Skin epidermis (tissue), 12 donors: ENCODE data around the gene SPCS2.
A peak's percentile ranks its signal among the peaks of the same experiment; 100 is the strongest.

Experiments
- H3K27ac ChIP-seq, 21 experiments: fragments of 200-600 bp; sonication (generic) in 11 of 21; one replicate each; pipeline ENCODE4 v1.5.0; 2020; ENCODE audit warnings: mild to moderate bottlenecking in 3 of 21, inconsistent platforms in 2 of 21, moderate library complexity in 2 of 21
- H3K4me3 ChIP-seq, 7 experiments: fragments of 200-600 bp; sonication (generic) in 2 of 7; one replicate each; pipeline ENCODE4 v1.5.0; 2020; ENCODE audit warnings: inconsistent platforms in 2 of 7, mild to moderate bottlenecking in 2 of 7, moderate library complexity in 1 of 7

Gene SPCS2

GRCh38 chr11:74948898-74949752 is at the start of gene SPCS2, which contains the start of gene XRRA1:
Gene SPCS2 (plus strand): TSS chr11:74949266. CDS start chr11:74949286, 20 bp downstream.
Gene XRRA1 (minus strand): TSS chr11:74949091. CDS start chr11:74940878, 8,213 bp downstream.
- peak within 1 kb of the TSS; percentile 64 to 95 (median 81) for H3K4me3 ChIP-seq
- peak within 1 kb of the TSS; percentile 64 to 96 (median 88) for H3K27ac ChIP-seq

GRCh38 chr11:74902342-74902741 is 46.7 kb upstream of the SPCS2 start:
- Histone ChIP-seq H3K4me3 (no peak overlapping the region), H3K27ac (no peak overlapping the region)

- H3K27ac ChIP-seq: peak overlapping the region in 2 of 21 experiments; percentile 33 to 47
- no peak overlapping the region for H3K4me3 ChIP-seq
These were observed 43.7 kb upstream of the SPCS2 start for GRCh38 chr11:74905326-74905725.

- Histone ChIP-seq H3K27ac (peak overlapping the region in 1 of 21 experiments; percentile 2), H3K4me3 (no peak overlapping the region)
These were observed 39.7 kb upstream of the SPCS2 start for GRCh38 chr11:74909385-74909784.

- Histone ChIP-seq H3K4me3 (no peak overlapping the region), H3K27ac (peak overlapping the region in 1 of 21 experiments; percentile 2)
These were observed 39.3 kb upstream of the SPCS2 start for GRCh38 chr11:74909812-74910211.

GRCh38 chr11:74923125-74923524 is 25.9 kb upstream of the SPCS2 start:
- no peak overlapping the region for H3K4me3 ChIP-seq
- H3K27ac ChIP-seq: no peak overlapping the region

- H3K4me3 ChIP-seq: no peak overlapping the region
- H3K27ac ChIP-seq: no peak overlapping the region
These were observed 23.8 kb upstream of the SPCS2 start for GRCh38 chr11:74925281-74925680.

- no peak overlapping the region for H3K4me3 ChIP-seq
These were observed 22.6 kb upstream of the SPCS2 start for GRCh38 chr11:74926304-74927030.

GRCh38 chr11:74927496-74927895 is 21.6 kb upstream of the SPCS2 start:
- Histone ChIP-seq H3K27ac (no peak overlapping the region), H3K4me3 (no peak overlapping the region)

More at GRCh38 chr11:74926304-74927030, 22.6 kb upstream of the SPCS2 start:
- H3K27ac ChIP-seq: no peak overlapping the region

GRCh38 chr11:74929431-74930363 is 19.4 kb upstream of the SPCS2 start:
- H3K27ac ChIP-seq: no peak overlapping the region
- H3K4me3 ChIP-seq: no peak overlapping the region

- no peak overlapping the region for H3K4me3 ChIP-seq
- H3K27ac ChIP-seq: no peak overlapping the region
These were observed 16.9 kb upstream of the SPCS2 start for GRCh38 chr11:74932169-74932568.

- Histone ChIP-seq H3K27ac (no peak overlapping the region), H3K4me3 (no peak overlapping the region)
These were observed 16.3 kb upstream of the SPCS2 start for GRCh38 chr11:74932797-74933196.

GRCh38 chr11:74933765-74934164 is 15.3 kb upstream of the SPCS2 start:
- Histone ChIP-seq H3K4me3 (no peak overlapping the region), H3K27ac (no peak overlapping the region)

GRCh38 chr11:74935285-74935684 is 13.8 kb upstream of the SPCS2 start:
- H3K4me3 ChIP-seq: no peak overlapping the region
- H3K27ac ChIP-seq: no peak overlapping the region

GRCh38 chr11:74936087-74936486 is 13.0 kb upstream of the SPCS2 start:
- peak overlapping the region in 1 of 21 experiments; percentile 18 for H3K27ac ChIP-seq

GRCh38 chr11:74936976-74937375 is 12.1 kb upstream of the SPCS2 start:
- Histone ChIP-seq H3K27ac (no peak overlapping the region), H3K4me3 (no peak overlapping the region)

More at GRCh38 chr11:74936087-74936486, 13.0 kb upstream of the SPCS2 start:
- H3K4me3 ChIP-seq: no peak overlapping the region

GRCh38 chr11:74937696-74938475 is 11.2 kb upstream of the SPCS2 start:
- H3K27ac ChIP-seq: no peak overlapping the region
- H3K4me3 ChIP-seq: no peak overlapping the region

GRCh38 chr11:74941492-74941891 is 7.6 kb upstream of the SPCS2 start:
- no peak overlapping the region for H3K4me3 ChIP-seq
- H3K27ac ChIP-seq: no peak overlapping the region
